ENCODE measurements around the gene PLP2.

PLP2 gene

DNA sequence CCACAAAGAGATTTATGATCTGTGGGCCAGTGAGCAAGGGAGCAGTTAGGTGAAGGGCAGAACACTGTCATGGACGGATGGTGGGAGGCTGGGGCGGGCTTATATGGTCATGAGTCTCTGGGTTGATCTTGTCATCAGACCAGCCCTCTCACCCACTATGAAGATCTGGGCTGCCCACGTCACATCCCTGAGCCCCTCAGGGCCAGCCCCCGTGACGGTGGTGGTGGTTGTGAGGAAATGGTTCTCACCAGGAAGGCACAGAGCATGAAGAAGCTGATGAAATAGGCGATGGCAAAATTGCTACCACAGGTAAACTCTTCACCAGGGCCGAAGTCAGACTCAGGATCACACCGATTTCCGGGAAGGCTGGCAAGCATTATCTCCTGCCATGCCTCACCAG is 39.4 kb downstream of the PLP2 start:
- Histone ChIP-seq H3K36me3 (ENCODE audit: control insufficient read depth, low read length) (no peaks in the 10 kb centered on the region), H3K27me3 (ENCODE audit: control insufficient read depth, low read length) (no peaks in the 10 kb centered on the region), H3K9me2 (replicated peaks; ENCODE audit: control insufficient read depth, low read length) (no peaks in the 10 kb centered on the region), H3K79me2 (ENCODE audit: control insufficient read depth, low read length) (no peaks in the 10 kb centered on the region), H4K20me1 (ENCODE audit: control insufficient read depth, insufficient read depth, low read depth, low read length) (no peaks in the 10 kb centered on the region), H3K4me3 (ENCODE audit: low read length) (no peak overlapping the region), H3K4me2 (ENCODE audit: low read length) (no peak overlapping the region), H3K4me1 (ENCODE audit: control insufficient read depth, low read length) (no peaks in the 10 kb centered on the region), H3K27ac (ENCODE audit: low read depth, low read length) (no peak overlapping the region), H3K9me3 (ENCODE audit: control insufficient read depth, insufficient read depth, low read length) (no peaks in the 10 kb centered on the region), H3F3A (ENCODE audit: control insufficient read depth, insufficient read depth) (no peaks in the 10 kb centered on the region)
- TF ChIP-seq EZH2phosphoT487 (IDR thresholded peaks at IDR 0.05; ENCODE audit: borderline replicate concordance, low read length), result no peak
- TF ChIP-seq, protein P1, sequence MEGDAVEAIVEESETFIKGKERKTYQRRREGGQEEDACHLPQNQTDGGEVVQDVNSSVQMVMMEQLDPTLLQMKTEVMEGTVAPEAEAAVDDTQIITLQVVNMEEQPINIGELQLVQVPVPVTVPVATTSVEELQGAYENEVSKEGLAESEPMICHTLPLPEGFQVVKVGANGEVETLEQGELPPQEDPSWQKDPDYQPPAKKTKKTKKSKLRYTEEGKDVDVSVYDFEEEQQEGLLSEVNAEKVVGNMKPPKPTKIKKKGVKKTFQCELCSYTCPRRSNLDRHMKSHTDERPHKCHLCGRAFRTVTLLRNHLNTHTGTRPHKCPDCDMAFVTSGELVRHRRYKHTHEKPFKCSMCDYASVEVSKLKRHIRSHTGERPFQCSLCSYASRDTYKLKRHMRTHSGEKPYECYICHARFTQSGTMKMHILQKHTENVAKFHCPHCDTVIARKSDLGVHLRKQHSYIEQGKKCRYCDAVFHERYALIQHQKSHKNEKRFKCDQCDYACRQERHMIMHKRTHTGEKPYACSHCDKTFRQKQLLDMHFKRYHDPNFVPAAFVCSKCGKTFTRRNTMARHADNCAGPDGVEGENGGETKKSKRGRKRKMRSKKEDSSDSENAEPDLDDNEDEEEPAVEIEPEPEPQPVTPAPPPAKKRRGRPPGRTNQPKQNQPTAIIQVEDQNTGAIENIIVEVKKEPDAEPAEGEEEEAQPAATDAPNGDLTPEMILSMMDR (IDR thresholded peaks at IDR 0.05; ENCODE audit: low read depth, low read length, poor library complexity, severe bottlenecking), result no peak

DNA sequence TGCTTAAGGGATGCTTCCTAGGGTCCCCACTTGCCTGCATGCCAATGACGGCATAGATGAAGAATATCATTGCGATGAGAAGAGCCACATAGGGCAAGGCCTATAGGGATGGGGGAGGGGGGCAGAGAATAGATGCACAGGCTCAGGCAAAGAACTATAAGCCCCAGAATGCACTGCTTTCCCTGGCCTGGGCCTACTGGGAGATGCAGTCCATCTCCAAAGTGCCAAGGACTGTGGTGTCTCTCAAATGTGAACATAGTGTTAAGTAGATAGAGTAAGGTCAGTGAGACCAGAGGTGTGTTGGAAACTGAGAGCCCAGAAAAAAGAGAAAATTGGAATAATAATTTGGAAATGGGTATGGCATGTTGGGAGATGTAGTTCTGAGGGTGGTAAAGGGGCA is 40.5 kb downstream of the PLP2 start:
- H3K36me3 ChIP-seq (ENCODE audit: control insufficient read depth, low read length), result no peaks in the 10 kb centered on the region
- no peaks in the 10 kb centered on the region for H3K79me2 ChIP-seq (ENCODE audit: control insufficient read depth, low read length)
- no peaks in the 10 kb centered on the region for H4K20me1 ChIP-seq (ENCODE audit: control insufficient read depth, insufficient read depth, low read depth, low read length)
- no peak overlapping the region for H3K4me2 ChIP-seq (ENCODE audit: low read length)
- no peaks in the 10 kb centered on the region for H3K4me1 ChIP-seq (ENCODE audit: control insufficient read depth, low read length)
- H3K27ac ChIP-seq (ENCODE audit: low read depth, low read length), result no peak overlapping the region
- no peak overlapping the region for H3K4me3 ChIP-seq (ENCODE audit: low read length)
- TF ChIP-seq, protein P1 (IDR thresholded peaks at IDR 0.05; ENCODE audit: low read depth, low read length, poor library complexity, severe bottlenecking), result no peak
- TF ChIP-seq EZH2phosphoT487 (IDR thresholded peaks at IDR 0.05; ENCODE audit: borderline replicate concordance, low read length), result no peak
- H3K9me3 ChIP-seq (ENCODE audit: control insufficient read depth, insufficient read depth, low read length), result no peaks in the 10 kb centered on the region
- no peaks in the 10 kb centered on the region for H3K9me2 ChIP-seq (replicated peaks; ENCODE audit: control insufficient read depth, low read length)
- no peaks in the 10 kb centered on the region for H3F3A ChIP-seq (ENCODE audit: control insufficient read depth, insufficient read depth)
- H3K27me3 ChIP-seq (ENCODE audit: control insufficient read depth, low read length), result no peaks in the 10 kb centered on the region

DNA sequence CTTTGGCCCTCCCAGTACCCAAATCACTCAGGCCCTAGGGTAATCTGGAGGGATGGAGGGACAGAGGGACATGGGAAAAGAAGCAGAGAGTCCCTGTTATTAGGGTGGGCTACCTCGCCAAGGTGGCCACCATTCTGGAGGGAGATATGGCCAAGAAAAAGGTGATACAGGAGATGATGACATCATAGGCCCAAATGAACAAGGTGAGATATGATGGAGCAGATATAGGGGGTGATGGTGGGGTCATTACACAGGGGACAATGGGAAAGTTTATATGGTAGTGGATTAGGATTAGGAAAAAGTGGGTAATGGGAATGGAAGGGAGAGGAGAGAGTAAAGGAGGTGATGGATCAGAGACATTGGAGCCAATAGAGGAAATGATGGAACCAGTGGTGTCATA is 41.2 kb downstream of the PLP2 start:
- no peaks in the 10 kb centered on the region for H3K36me3 ChIP-seq (ENCODE audit: control insufficient read depth, low read length)
- no peaks in the 10 kb centered on the region for H4K20me1 ChIP-seq (ENCODE audit: control insufficient read depth, insufficient read depth, low read depth, low read length)
- no peaks in the 10 kb centered on the region for H3K4me1 ChIP-seq (ENCODE audit: control insufficient read depth, low read length)
- no peak overlapping the region for H3K4me2 ChIP-seq (ENCODE audit: low read length)
- H3K27me3 ChIP-seq (ENCODE audit: control insufficient read depth, low read length), result no peaks in the 10 kb centered on the region
- H3K9me3 ChIP-seq (ENCODE audit: control insufficient read depth, insufficient read depth, low read length), result no peaks in the 10 kb centered on the region
- H3F3A ChIP-seq (ENCODE audit: control insufficient read depth, insufficient read depth), result no peaks in the 10 kb centered on the region
- no peak overlapping the region for H3K27ac ChIP-seq (ENCODE audit: low read depth, low read length)
- no peak overlapping the region for H3K4me3 ChIP-seq (ENCODE audit: low read length)
- no peaks in the 10 kb centered on the region for H3K79me2 ChIP-seq (ENCODE audit: control insufficient read depth, low read length)
- TF ChIP-seq, protein P1 (IDR thresholded peaks at IDR 0.05; ENCODE audit: low read depth, low read length, poor library complexity, severe bottlenecking), result no peak
- no peak for TF ChIP-seq EZH2phosphoT487 (IDR thresholded peaks at IDR 0.05; ENCODE audit: borderline replicate concordance, low read length)
- H3K9me2 ChIP-seq (replicated peaks; ENCODE audit: control insufficient read depth, low read length), result no peaks in the 10 kb centered on the region

DNA sequence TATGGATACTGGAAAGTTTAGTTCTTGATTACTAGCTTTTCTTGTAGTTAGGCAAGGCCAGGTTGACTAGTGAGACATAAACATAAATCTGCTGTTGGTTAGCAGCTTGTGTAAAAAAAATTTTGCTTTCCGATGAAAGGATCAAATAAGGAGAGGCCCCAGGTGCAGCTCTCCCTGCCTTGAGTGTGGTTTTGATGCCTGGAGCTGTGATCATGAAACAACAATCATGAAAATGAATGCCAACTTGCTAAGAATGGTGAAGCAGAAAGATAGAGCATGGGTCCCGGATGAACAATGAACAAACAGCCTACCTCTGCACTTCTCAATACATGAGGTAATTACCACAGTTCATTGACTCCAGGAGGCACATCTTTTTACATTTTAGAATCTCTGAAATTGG is 42.7 kb downstream of the PLP2 start:
- Histone ChIP-seq H3F3A (ENCODE audit: control insufficient read depth, insufficient read depth) (no peaks in the 10 kb centered on the region), H3K79me2 (ENCODE audit: control insufficient read depth, low read length) (no peaks in the 10 kb centered on the region), H3K9me2 (replicated peaks; ENCODE audit: control insufficient read depth, low read length) (no peaks in the 10 kb centered on the region)

More for the DNA sequence above, 42.7 kb downstream of the PLP2 start:
- Histone ChIP-seq H3K4me2 (ENCODE audit: low read length) (no peak overlapping the region), H3K36me3 (ENCODE audit: control insufficient read depth, low read length) (no peaks in the 10 kb centered on the region), H3K9me3 (ENCODE audit: control insufficient read depth, insufficient read depth, low read length) (no peaks in the 10 kb centered on the region), H3K27ac (ENCODE audit: low read depth, low read length) (no peak overlapping the region), H3K4me3 (ENCODE audit: low read length) (no peak overlapping the region), H4K20me1 (ENCODE audit: control insufficient read depth, insufficient read depth, low read depth, low read length) (no peaks in the 10 kb centered on the region), H3K4me1 (ENCODE audit: control insufficient read depth, low read length) (no peaks in the 10 kb centered on the region), H3K27me3 (ENCODE audit: control insufficient read depth, low read length) (no peaks in the 10 kb centered on the region)
- TF ChIP-seq, protein P1 (IDR thresholded peaks at IDR 0.05; ENCODE audit: low read depth, low read length, poor library complexity, severe bottlenecking), result no peak
- no peak for TF ChIP-seq EZH2phosphoT487 (IDR thresholded peaks at IDR 0.05; ENCODE audit: borderline replicate concordance, low read length)

All from DOHH2 (cell line).